ENCODE measurements around the gene RECQL. TPM values are rescaled to one million over a fixed set of nuclear protein-coding genes. Genes with fewer than 3 reads are reported as not detected.

RECQL gene
- total and polyA plus RNA-seq, 2 of the 8 experiments (the other 6 are each of a cell fraction or from before 2014, with no cell fraction given): 8.1 to 40.3 TPM

GRCh38 chr12:21444193-21445146, 57.0 kb downstream of the RECQL start:
- FAIRE-seq: no peak

More at GRCh38 chr12:21444193-21445146, 57.0 kb downstream of the RECQL start:
- no peak overlapping the region for H3K56ac ChIP-seq (replicated peaks; ENCODE audit: insufficient read length, low read depth, low read length)
- no peak overlapping the region for H2BK12ac ChIP-seq (ENCODE audit: low read depth, low read length)
- no peak overlapping the region for H3K23ac ChIP-seq (ENCODE audit: insufficient read length)
- H3K9ac ChIP-seq (replicated peaks in 1 of 4; ENCODE audit: extremely low read depth in 1 of 4, low read depth in 3 of 4, low read length in 3 of 4): no peak overlapping the region
- H2BK120ac ChIP-seq (replicated peaks; ENCODE audit: low read depth, low read length): no peak overlapping the region
- ChIA-PET POLR2A (ENCODE audit: partially characterized antibody) (interaction anchor here (1.4 kb wide), 1 partner anchor 213 kb away, joined by 4 read pairs; the partner anchor contains the start of gene LDHB), CTCF (ENCODE audit: partially characterized antibody) (interaction anchor here (1.0 to 1.6 kb wide), 2 partner anchors 8 to 148 kb away, joined by 4 to 5 read pairs; no protein-coding TSS in a partner anchor)
- no peak overlapping the region for H2BK15ac ChIP-seq (ENCODE audit: low read length)
- H3K4me2 ChIP-seq (ENCODE audit: insufficient read depth in 1 of 2, low read depth in 2 of 2, low read length in 2 of 2): no peak overlapping the region
- no peak overlapping the region for H4K8ac ChIP-seq (ENCODE audit: extremely low read depth, insufficient read depth, low read length)
- no peak overlapping the region for H3K27ac ChIP-seq (ENCODE audit: low read depth, low read length)
- H2AFZ ChIP-seq (ENCODE audit: low read length): no peak overlapping the region
- H3K79me2 ChIP-seq (ENCODE audit: control insufficient read depth in 1 of 2, insufficient read depth in 2 of 2, low read length in 2 of 2): no peaks in the 10 kb centered on the region
- no peak overlapping the region for H3K4me3 ChIP-seq (ENCODE audit: extremely low read depth in 1 of 4, insufficient read depth in 2 of 4, low read depth in 3 of 4, low read length in 4 of 4)
- no peak overlapping the region for H2BK5ac ChIP-seq (ENCODE audit: low read depth, low read length)
- no peak for DNase-seq (ENCODE audit: low read depth in 1 of 2, low spot score in 2 of 2)
- no peak overlapping the region for H4K91ac ChIP-seq (replicated peaks; ENCODE audit: insufficient read length, low read length)
- no peaks in the 10 kb centered on the region; a peak in 2 of 8 replicates for H3K36me3 ChIP-seq (ENCODE audit: control insufficient read depth in 2 of 4, insufficient read depth in 4 of 4, low read length in 3 of 4)
- H2BK20ac ChIP-seq (ENCODE audit: low read length): no peak overlapping the region
- no peaks in the 10 kb centered on the region for H3K23me2 ChIP-seq (ENCODE audit: low read depth, low read length)
- peaks cover 2% of the 10 kb centered on the region; the same call in 1 of the 2 replicates for H3K79me1 ChIP-seq (ENCODE audit: low read depth, low read length)
- H3K4ac ChIP-seq (replicated peaks; ENCODE audit: insufficient read length, low read depth, low read length): no peak overlapping the region
- H3K27me3 ChIP-seq (replicated peaks in 1 of 4; ENCODE audit: control insufficient read depth in 3 of 4, extremely low read depth in 1 of 4, insufficient read depth in 3 of 4, low read length in 3 of 4): no peaks in the 10 kb centered on the region
- H4K5ac ChIP-seq (ENCODE audit: insufficient read length, low read depth, low read length): no peak overlapping the region
- H3K9me3 ChIP-seq (ENCODE audit: insufficient read depth in 2 of 2, low read depth in 1 of 2, low read length in 1 of 2): no peaks in the 10 kb centered on the region; a peak in 1 of 4 replicates
- no peak overlapping the region for H3K14ac ChIP-seq (ENCODE audit: insufficient read length)
- no peak overlapping the region for H2AK5ac ChIP-seq (ENCODE audit: low read depth, low read length)
- H3K18ac ChIP-seq (ENCODE audit: extremely low read depth, low read length): no peak overlapping the region
- no peaks in the 10 kb centered on the region for H4K20me1 ChIP-seq (replicated peaks in 1 of 2; ENCODE audit: control insufficient read depth in 1 of 2, insufficient read depth in 2 of 2, low read length in 2 of 2)
- no peaks in the 10 kb centered on the region for H3K4me1 ChIP-seq (replicated peaks in 1 of 4; ENCODE audit: control insufficient read depth in 3 of 4, insufficient read depth in 4 of 4, low read length in 3 of 4)
- TF ChIP-seq GABPA (IDR thresholded peaks at IDR 0.05; ENCODE audit: borderline replicate concordance, insufficient read depth, low read length): no peak
- no peak for TF ChIP-seq RAD21 (IDR thresholded peaks at IDR 0.05 in 1 of 2, conservative IDR thresholded peaks at IDR 0.05 in 1 of 2; ENCODE audit: low read depth in 2 of 2, low read length in 2 of 2)
- no peak for TF ChIP-seq JUND (IDR thresholded peaks at IDR 0.05; ENCODE audit: low read length)
- TF ChIP-seq CREB1 (IDR thresholded peaks at IDR 0.05): no peak
- TF ChIP-seq MAFK (IDR thresholded peaks at IDR 0.05; ENCODE audit: low read depth, low read length): no peak
- no peak for TF ChIP-seq EGR1 (IDR thresholded peaks at IDR 0.05; ENCODE audit: borderline replicate concordance, low read depth, low read length)

Measured in H1 (cell line).